ENCODE results near the gene MCF2L2. TPM values are rescaled to one million over a fixed set of nuclear protein-coding genes. Genes with fewer than 3 reads are reported as not detected.

Gene MCF2L2
- total and polyA plus RNA-seq, 2 of the 13 experiments (the other 11 are each of a cell fraction or from before 2014, with no cell fraction given), result not detected

DNA sequence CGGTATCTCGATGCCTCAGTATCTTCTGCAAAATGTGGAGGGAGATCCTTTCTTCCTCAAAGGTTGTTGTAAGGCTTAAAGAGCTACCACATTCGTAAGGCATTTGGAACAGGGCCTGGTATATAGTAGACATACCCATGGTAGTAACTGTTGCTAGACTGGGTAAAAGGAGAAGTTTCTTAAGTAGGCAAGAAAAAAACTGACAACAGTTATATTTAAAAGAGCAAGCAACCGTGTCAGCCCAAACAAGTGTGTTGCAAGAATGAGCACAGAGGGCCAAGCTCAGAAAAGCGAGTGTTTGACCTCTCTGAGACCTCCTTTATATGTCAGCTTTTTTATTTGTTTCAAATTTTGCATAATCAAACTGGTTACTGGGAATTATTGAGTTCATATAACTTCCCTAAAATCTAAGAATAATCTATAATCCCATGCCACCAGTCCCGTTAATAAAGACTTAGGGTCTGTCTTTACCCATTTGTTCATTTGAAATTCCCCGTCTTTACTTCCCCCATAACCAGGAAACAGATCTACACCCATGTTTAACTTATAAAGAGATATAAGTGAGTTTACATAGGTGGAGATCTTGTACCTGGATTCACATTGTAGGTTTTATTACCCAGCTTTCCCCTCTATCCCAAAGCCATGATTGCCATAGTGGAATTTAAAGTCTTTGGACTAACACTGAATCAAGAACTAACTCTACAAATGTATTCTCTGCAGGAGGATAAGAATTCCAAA is 168.1 kb downstream of the MCF2L2 start (continued):
- TF ChIP-seq ZMYM2 (CRISPR knock-in tag; IDR thresholded peaks at IDR 0.05) (no peak), MTA3 (CRISPR knock-in tag; IDR thresholded peaks at IDR 0.05) (no peak), ZBTB21 (CRISPR knock-in tag; IDR thresholded peaks at IDR 0.05) (no peak), ETV6 (CRISPR knock-in tag; conservative IDR thresholded peaks at IDR 0.05) (no peak), ZNF781 (CRISPR knock-in tag; IDR thresholded peaks at IDR 0.05; ENCODE audit: borderline replicate concordance, not compliant biosample characterization) (no peak), NCOR1 (IDR thresholded peaks at IDR 0.05; ENCODE audit: borderline replicate concordance, low read length) (no peak), HNF4A (CRISPR knock-in tag; IDR thresholded peaks at IDR 0.05) (no peak)
- TF ChIP-seq, protein P1, sequence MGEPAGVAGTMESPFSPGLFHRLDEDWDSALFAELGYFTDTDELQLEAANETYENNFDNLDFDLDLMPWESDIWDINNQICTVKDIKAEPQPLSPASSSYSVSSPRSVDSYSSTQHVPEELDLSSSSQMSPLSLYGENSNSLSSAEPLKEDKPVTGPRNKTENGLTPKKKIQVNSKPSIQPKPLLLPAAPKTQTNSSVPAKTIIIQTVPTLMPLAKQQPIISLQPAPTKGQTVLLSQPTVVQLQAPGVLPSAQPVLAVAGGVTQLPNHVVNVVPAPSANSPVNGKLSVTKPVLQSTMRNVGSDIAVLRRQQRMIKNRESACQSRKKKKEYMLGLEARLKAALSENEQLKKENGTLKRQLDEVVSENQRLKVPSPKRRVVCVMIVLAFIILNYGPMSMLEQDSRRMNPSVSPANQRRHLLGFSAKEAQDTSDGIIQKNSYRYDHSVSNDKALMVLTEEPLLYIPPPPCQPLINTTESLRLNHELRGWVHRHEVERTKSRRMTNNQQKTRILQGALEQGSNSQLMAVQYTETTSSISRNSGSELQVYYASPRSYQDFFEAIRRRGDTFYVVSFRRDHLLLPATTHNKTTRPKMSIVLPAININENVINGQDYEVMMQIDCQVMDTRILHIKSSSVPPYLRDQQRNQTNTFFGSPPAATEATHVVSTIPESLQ (CRISPR knock-in tag; conservative IDR thresholded peaks at IDR 0.05), result no peak

DNA sequence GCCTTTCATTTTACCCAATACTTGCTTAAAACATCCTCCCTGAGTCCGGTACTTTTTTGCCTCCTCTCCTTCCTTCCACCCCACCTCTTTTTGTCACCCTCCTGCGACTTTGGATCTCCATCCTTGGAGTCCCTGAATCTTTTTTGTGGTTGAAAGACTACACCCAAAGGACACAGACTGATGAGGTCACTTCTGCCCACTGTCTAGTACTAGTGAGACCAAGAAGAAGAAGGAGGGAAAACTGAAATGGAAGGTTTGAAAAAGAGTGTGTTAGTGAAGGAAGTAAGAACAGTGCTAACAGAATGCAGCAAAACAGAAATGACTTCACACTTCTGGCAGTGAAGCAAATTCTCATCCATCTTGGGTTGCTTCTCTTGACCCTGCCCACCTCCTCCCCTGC is 168.8 kb downstream of the MCF2L2 start:
- Histone ChIP-seq H3K27me3 (ENCODE audit: control insufficient read depth in 1 of 2, insufficient read depth in 2 of 2, low read length in 2 of 2) (peaks cover 1 to 29% of the 10 kb centered on the region in 2 experiments; a peak in 3 of 5 replicates), H3K79me2 (ENCODE audit: insufficient read depth, low read length) (no peaks in the 10 kb centered on the region), H3K4me1 (ENCODE audit: insufficient read depth, low read length) (no peaks in the 10 kb centered on the region), H4K20me1 (ENCODE audit: insufficient read depth, low read length) (no peaks in the 10 kb centered on the region), H3K4me3 (replicated peaks in 1 of 3; ENCODE audit: insufficient read depth in 1 of 3, low read depth in 2 of 3, low read length in 3 of 3) (no peak overlapping the region), H3K9me3 (ENCODE audit: low read length) (no peaks in the 10 kb centered on the region), H3K36me3 (replicated peaks in 1 of 2; ENCODE audit: control insufficient read depth in 1 of 2, insufficient read depth in 2 of 2, low read length in 2 of 2) (no peaks in the 10 kb centered on the region), H3K27ac (ENCODE audit: extremely low read length, insufficient read depth, low read length) (no peak overlapping the region), H2AFZ (ENCODE audit: low read length) (no peak overlapping the region), H3K9ac (ENCODE audit: insufficient read depth, low read depth, low read length) (no peak overlapping the region), H3K4me2 (ENCODE audit: low read depth, low read length) (no peak overlapping the region)
- no peak for ATAC-seq
- ChIA-PET CTCF (ENCODE audit: low intra/inter-chr PET ratio, low total read pairs) (no interaction called here), POLR2A (no interaction called here)
- intact Hi-C loops (cut with micrococcal nuclease; ENCODE audit: unreplicated experiment) (no loop called here), in situ Hi-C loops (cut with HindIII; ENCODE audit: extremely low pct_ligation_motif_present, low pct_unique_long_range_greater_than_20kb) (no loop called here)
- DNase-seq (ENCODE audit: low spot score), result no peak
- WGBS (ENCODE audit: low lambda C conversion rate), result 7% methylated on average over 2 of the region's 2 CpGs
- BruUV-seq (replicated peaks), result no TSS peak
- FAIRE-seq, result no peak
- TF ChIP-seq ZNF557 (CRISPR knock-in tag; IDR thresholded peaks at IDR 0.05) (no peak), ZSCAN21 (CRISPR knock-in tag; IDR thresholded peaks at IDR 0.05; ENCODE audit: borderline replicate concordance) (no peak), ZNF552 (CRISPR knock-in tag; IDR thresholded peaks at IDR 0.05; ENCODE audit: borderline replicate concordance) (no peak), ZNF629 (CRISPR knock-in tag; conservative IDR thresholded peaks at IDR 0.05) (no peak), PAX8 (CRISPR knock-in tag; IDR thresholded peaks at IDR 0.05; ENCODE audit: borderline replicate concordance) (no peak), ZNF788 (CRISPR knock-in tag; IDR thresholded peaks at IDR 0.05; ENCODE audit: borderline replicate concordance) (no peak), AGO2 (optimal IDR thresholded peaks at IDR 0.05; ENCODE audit: low read depth, low read length) (no peak), LCORL (IDR thresholded peaks at IDR 0.05) (no peak), LCORL (CRISPR knock-in tag; IDR thresholded peaks at IDR 0.05) (no peak)

Measured in HepG2 (cell line).